GM21423 (cell line): ENCODE measurements around the gene MDFI.

Experiments
- ATAC-seq: cut with Tn5 transposase; IDR thresholded peaks from one replicate; pipeline ENCODE4 v1.9.1; 2021; ENCODE audit warnings: mild to moderate bottlenecking, moderate library complexity; ENCODE audit not compliant: unreplicated experiment

The MDFI gene

GRCh38 chr6:41700463-41701347, 62.4 kb downstream of the MDFI start:
- no peak for ATAC-seq

DNA sequence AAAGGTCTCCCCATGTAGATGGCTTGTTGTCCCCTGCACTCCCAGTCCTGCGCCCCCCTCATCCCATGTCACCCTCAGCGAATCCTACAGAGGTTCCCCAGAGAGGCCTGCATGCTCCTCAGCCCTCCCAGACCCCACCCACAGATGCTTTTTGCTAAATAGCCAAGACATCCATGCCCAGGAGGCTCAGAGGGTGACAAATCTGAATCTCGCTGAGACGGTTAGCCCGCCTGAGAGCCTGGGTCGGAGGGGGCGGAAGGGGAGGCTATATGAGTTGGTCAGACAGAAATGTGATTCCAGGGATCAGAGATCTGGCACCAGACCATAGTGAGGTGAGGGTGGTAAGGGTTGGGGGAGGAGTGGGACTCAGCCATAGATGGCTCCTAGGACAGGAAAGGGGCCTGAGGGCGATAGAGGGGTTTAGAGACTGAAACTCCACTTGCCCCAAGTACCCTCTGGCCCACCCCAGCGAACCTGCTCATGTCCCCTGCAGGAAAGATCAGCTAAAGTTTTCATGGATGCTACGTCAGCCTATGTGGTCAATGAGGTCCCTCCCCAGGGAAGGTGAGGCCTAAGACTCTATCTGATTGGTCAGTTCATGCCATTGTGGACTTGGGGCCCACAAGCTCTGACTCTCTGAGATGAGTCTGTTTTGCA, 63.9 kb downstream of the MDFI start:
- ATAC-seq: no peak

GRCh38 chr6:41702771-41703494, 64.7 kb downstream of the MDFI start:
- no peak for ATAC-seq
